ENCODE results near the gene THBS1. TPM values are rescaled to one million over a fixed set of nuclear protein-coding genes. Genes with fewer than 3 reads are reported as not detected.
A peak's percentile ranks its signal among the peaks of the same experiment; 100 is the strongest.

THBS1 gene
- total RNA-seq, 1 donor: 7,420 TPM

DNA sequence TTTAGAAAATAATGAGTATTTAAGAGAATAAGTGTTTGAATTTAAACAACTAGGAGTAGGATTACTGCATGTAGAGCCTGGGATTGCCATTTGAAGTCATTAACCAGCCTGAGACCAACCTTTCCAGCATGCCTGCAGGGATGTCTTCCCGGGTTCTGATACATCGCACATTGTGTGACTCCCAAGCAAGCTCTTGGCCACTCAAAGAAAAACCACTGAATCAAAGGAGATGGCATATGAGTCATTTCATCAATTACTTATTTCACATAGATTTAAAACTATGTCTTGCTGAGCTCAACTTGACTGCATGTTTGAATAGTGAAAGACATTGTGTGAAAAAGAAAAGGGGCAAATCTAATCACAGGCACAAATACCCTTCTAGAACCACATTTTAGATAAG is 15.0 kb upstream of the THBS1 start:
- TF ChIP-seq, protein P1, sequence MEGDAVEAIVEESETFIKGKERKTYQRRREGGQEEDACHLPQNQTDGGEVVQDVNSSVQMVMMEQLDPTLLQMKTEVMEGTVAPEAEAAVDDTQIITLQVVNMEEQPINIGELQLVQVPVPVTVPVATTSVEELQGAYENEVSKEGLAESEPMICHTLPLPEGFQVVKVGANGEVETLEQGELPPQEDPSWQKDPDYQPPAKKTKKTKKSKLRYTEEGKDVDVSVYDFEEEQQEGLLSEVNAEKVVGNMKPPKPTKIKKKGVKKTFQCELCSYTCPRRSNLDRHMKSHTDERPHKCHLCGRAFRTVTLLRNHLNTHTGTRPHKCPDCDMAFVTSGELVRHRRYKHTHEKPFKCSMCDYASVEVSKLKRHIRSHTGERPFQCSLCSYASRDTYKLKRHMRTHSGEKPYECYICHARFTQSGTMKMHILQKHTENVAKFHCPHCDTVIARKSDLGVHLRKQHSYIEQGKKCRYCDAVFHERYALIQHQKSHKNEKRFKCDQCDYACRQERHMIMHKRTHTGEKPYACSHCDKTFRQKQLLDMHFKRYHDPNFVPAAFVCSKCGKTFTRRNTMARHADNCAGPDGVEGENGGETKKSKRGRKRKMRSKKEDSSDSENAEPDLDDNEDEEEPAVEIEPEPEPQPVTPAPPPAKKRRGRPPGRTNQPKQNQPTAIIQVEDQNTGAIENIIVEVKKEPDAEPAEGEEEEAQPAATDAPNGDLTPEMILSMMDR (IDR thresholded peaks at IDR 0.05; ENCODE audit: insufficient read depth, low read depth, low read length): no peak
- H3K4me3 ChIP-seq (ENCODE audit: low read depth, low read length): no peak overlapping the region
- DNase-seq (ENCODE audit: low read depth): no peak

DNA sequence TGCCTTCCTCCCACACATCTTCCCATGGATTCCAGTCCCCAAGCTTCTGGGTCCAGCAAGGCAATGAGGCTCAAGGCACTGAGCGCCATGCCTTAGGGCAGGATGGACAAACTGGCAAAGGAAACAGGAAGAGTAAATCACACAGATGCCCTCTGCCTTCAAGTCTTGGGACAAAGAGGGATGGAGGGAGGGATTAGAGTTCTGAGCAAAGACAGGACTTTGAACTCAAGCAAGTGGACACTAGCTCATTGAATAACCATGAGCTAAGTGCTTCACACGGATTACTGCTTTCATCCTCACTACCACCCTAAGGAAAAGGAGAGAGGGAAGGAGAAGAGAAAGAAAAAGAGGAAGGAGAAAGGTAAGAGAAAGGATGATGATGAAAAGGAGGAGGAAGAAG is 7.6 kb upstream of the THBS1 start:
- TF ChIP-seq, protein P1 (IDR thresholded peaks at IDR 0.05; ENCODE audit: insufficient read depth, low read depth, low read length): no peak
- no peak overlapping the region for H3K4me3 ChIP-seq (ENCODE audit: low read depth, low read length)
- DNase-seq (ENCODE audit: low read depth): no peak

DNA sequence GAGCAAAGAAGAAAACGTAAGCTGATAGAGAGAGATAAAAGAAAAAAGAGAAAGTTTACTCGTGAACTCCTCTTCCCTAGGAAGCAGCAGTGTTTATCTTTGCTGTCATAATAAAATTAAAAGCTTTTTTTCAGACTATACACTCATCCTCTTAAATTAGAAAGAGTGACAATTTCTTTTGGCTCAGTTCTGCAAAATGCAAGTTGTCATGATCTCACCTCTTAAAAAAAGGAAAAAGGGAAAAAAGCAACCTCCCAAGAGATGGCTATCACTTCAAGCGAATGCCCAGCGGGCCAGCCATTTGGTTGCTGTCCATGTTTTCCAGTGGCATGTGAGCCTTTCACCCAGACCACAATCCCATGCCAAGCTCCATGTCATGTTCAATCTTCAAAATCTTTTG is 7.0 kb upstream of the THBS1 start:
- TF ChIP-seq, protein P1 (IDR thresholded peaks at IDR 0.05; ENCODE audit: insufficient read depth, low read depth, low read length): no peak
- no peak overlapping the region for H3K4me3 ChIP-seq (ENCODE audit: low read depth, low read length)
- DNase-seq (ENCODE audit: low read depth): peak; percentile 23

DNA sequence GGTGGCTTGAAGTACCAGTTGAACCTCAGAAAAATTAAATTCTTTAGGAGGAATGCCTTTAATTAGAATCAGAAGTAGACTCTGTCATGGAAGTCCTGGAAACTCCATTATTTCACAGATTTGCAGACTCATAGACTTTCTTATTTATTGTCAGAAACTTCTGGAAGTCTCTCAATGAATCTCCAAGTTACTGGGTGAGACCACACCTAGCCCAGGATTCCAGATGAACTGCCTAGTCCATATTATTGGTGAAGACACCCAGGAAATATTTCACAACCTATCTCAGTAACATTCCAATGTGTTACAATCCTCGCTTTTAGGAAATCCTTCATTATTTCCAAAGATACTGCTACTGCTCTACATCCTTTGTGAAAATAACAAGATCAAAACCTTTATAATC is 6.5 kb upstream of the THBS1 start:
- peak; percentile 42 for DNase-seq (ENCODE audit: low read depth)
- TF ChIP-seq, protein P1 (IDR thresholded peaks at IDR 0.05; ENCODE audit: insufficient read depth, low read depth, low read length): no peak
- H3K4me3 ChIP-seq (ENCODE audit: low read depth, low read length): no peak overlapping the region

DNA sequence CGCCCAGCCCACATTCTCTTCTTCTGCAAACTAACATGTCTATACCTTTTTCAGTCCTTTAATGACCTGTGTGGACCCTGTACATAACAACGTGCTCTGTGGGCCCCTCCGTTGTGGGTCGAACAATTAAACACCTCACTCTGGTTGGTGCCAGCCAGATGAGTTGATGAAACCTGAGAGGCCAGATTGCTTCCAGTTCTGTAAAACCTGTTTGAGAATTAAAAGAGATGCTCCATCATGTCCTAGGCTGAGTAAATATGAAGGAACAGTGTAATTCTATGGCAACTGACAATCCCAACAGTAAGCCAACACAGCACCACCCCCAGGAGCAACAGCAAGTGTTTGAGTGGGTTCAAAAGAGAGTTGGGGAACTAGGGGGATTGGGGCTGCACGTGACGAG is 5.7 kb upstream of the THBS1 start:
- no peak overlapping the region for H3K4me3 ChIP-seq (ENCODE audit: low read depth, low read length)
- DNase-seq (ENCODE audit: low read depth): no peak
- TF ChIP-seq, protein P1 (IDR thresholded peaks at IDR 0.05; ENCODE audit: insufficient read depth, low read depth, low read length): no peak

DNA sequence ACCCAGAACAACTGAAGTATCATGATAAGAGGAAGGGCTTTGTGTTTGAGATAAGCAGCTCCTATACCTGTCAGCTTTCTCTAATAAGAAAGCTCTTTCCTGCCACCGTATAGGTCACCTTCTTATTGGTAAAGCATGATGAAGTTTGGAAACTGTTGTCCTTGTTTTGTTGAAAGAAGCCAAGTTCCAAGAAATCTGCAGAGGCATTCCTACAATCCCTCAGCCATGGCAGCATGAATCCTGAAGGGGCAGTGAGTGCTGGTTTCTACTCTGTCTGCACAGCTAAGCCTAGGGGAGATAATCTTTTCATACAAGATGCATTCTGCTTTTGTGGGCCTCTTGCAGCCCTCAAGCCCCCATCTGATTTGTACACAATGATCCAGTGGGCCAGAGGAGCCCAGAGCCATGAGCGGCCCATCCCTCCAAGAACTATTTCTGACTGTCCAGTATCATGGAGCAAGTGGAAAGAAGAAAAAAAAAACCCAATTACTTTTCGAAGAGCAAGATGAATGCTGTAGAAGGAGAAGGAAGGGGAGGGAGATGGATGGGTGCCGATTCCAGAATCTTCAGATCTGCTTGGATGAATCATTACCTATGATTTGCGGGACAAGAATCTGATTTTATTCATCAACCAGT is 1.9 kb upstream of the THBS1 start:
- DNase-seq (ENCODE audit: low read depth): no peak
- TF ChIP-seq, protein P1 (IDR thresholded peaks at IDR 0.05; ENCODE audit: insufficient read depth, low read depth, low read length): peak; percentile 31
- peak overlapping the region; percentile 80 for H3K4me3 ChIP-seq (ENCODE audit: low read depth, low read length)

Measured in fibroblast of villous mesenchyme (primary cell).